ENCODE data around the gene ZNF93. TPM values are rescaled to one million over a fixed set of nuclear protein-coding genes. Genes with fewer than 3 reads are reported as not detected.

ZNF93 gene
- total and polyA plus RNA-seq, 2 of the 8 experiments (the other 6 are each of a cell fraction or from before 2014, with no cell fraction given) = 40.8 to 61.8 TPM

DNA sequence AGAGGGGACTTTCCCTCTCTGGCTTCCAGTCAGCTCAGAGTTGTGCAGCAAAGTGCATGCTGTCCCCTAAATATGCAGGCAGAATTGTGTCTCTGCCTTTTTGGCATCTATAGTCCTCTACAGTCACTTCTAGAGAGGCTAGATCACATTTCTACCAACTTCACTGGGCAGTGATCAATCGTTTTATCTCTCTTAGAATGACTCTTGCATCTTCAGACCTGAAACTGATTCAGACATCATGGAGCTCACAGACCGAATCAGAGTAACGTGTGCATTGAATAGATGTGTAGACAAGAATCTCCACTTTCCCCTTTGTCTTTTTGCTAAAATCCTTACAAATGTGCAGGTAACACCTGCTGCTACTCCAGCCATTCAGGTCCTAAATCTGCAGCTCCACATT is 28.8 kb upstream of the ZNF93 start:
- FAIRE-seq (no peak), DNase-seq (ENCODE audit: low read depth in 1 of 2, low spot score in 2 of 2) (no peak)
- no peak overlapping the region for H3K4ac ChIP-seq (replicated peaks; ENCODE audit: insufficient read length, low read depth, low read length)
- peaks cover 0 to 5% (median 1%) of the 10 kb centered on the region in 4 experiments; a peak in 2 of 7 replicates for H3K4me1 ChIP-seq (replicated peaks in 1 of 4; ENCODE audit: control insufficient read depth in 3 of 4, insufficient read depth in 4 of 4, low read length in 3 of 4)
- no peak overlapping the region for H3K18ac ChIP-seq (ENCODE audit: extremely low read depth, low read length)
- no peak overlapping the region for H4K91ac ChIP-seq (replicated peaks; ENCODE audit: insufficient read length, low read length)
- H2AK5ac ChIP-seq (ENCODE audit: low read depth, low read length) = no peak overlapping the region
- no peak overlapping the region for H2BK5ac ChIP-seq (ENCODE audit: low read depth, low read length)
- peaks cover 62 to 97% of the 10 kb centered on the region in 2 experiments for H3K79me2 ChIP-seq (ENCODE audit: control insufficient read depth in 1 of 2, insufficient read depth in 2 of 2, low read length in 2 of 2)
- WGBS, 2 experiments (ENCODE audit: extremely low coverage in 1 of 2, insufficient coverage in 1 of 2, insufficient read length in 1 of 2, insufficient replicate concordance in 2 of 2, low coverage in 1 of 2, low lambda C conversion rate in 2 of 2, missing lambda C conversion rate in 1 of 2) = 90% methylated on average over 3 of the region's 3 CpGs; no CpG with 5 or more reads in 1 of the 2 experiments
- H3K4me2 ChIP-seq (ENCODE audit: insufficient read depth in 1 of 2, low read depth in 2 of 2, low read length in 2 of 2) = no peak overlapping the region
- H3K9me3 ChIP-seq (ENCODE audit: insufficient read depth in 2 of 2, low read depth in 1 of 2, low read length in 1 of 2) = no peaks in the 10 kb centered on the region
- H3K79me1 ChIP-seq (ENCODE audit: low read depth, low read length) = no peaks in the 10 kb centered on the region; the same call in 1 of the 2 replicates
- peaks cover 18 to 23% of the 10 kb centered on the region in 2 experiments for H4K20me1 ChIP-seq (replicated peaks in 1 of 2; ENCODE audit: control insufficient read depth in 1 of 2, insufficient read depth in 2 of 2, low read length in 2 of 2)
- ChIA-PET CTCF (ENCODE audit: partially characterized antibody) (interaction anchor here (1.5 kb wide), 1 partner anchor 26 kb away, joined by 4 read pairs; no protein-coding TSS in a partner anchor), POLR2A (ENCODE audit: partially characterized antibody) (interaction anchor here (0.6 to 19.0 kb wide), 7 partner anchors 11 to 77 kb away, joined by 3 to 453 read pairs (median 5); partner anchors contain the start of gene ZNF93)
- H3K23me2 ChIP-seq (ENCODE audit: low read depth, low read length) = peaks cover 2% of the 10 kb centered on the region; the same call in 1 of the 2 replicates
- no peak overlapping the region for H2BK12ac ChIP-seq (ENCODE audit: low read depth, low read length)
- no peak overlapping the region for H3K27ac ChIP-seq (ENCODE audit: low read depth, low read length)
- H3K36me3 ChIP-seq (ENCODE audit: control insufficient read depth in 2 of 4, insufficient read depth in 4 of 4, low read length in 3 of 4) = peaks cover 0 to 10% (median 0%) of the 10 kb centered on the region in 4 experiments; a peak in 3 of 8 replicates
- H2BK20ac ChIP-seq (ENCODE audit: low read length) = no peak overlapping the region
- H3K4me3 ChIP-seq (ENCODE audit: extremely low read depth in 1 of 4, insufficient read depth in 2 of 4, low read depth in 3 of 4, low read length in 4 of 4) = no peak overlapping the region
- H3K9ac ChIP-seq (replicated peaks in 1 of 4; ENCODE audit: extremely low read depth in 1 of 4, low read depth in 3 of 4, low read length in 3 of 4) = no peak overlapping the region
- no peak overlapping the region for H4K5ac ChIP-seq (ENCODE audit: insufficient read length, low read depth, low read length)
- no peak overlapping the region for H3K23ac ChIP-seq (ENCODE audit: insufficient read length)
- H2AFZ ChIP-seq (ENCODE audit: low read length) = no peak overlapping the region
- H3K27me3 ChIP-seq (replicated peaks in 1 of 4; ENCODE audit: control insufficient read depth in 3 of 4, extremely low read depth in 1 of 4, insufficient read depth in 3 of 4, low read length in 3 of 4) = no peaks in the 10 kb centered on the region
- H2BK120ac ChIP-seq (replicated peaks; ENCODE audit: low read depth, low read length) = no peak overlapping the region
- TF ChIP-seq KDM4A (IDR thresholded peaks at IDR 0.05; ENCODE audit: low read depth, low read length, severe bottlenecking) (no peak), ASH2L (IDR thresholded peaks at IDR 0.05; ENCODE audit: low read length) (no peak), SAP30 (IDR thresholded peaks at IDR 0.05; ENCODE audit: insufficient read depth, insufficient replicate concordance, low read length) (no peak), CREB1 (IDR thresholded peaks at IDR 0.05) (no peak), JUND (IDR thresholded peaks at IDR 0.05; ENCODE audit: low read length) (no peak), SRF (IDR thresholded peaks at IDR 0.05; ENCODE audit: low read depth, low read length) (no peak), CHD1 (IDR thresholded peaks at IDR 0.05; ENCODE audit: low read depth, low read length) (no peak)
- TF ChIP-seq, protein P1, sequence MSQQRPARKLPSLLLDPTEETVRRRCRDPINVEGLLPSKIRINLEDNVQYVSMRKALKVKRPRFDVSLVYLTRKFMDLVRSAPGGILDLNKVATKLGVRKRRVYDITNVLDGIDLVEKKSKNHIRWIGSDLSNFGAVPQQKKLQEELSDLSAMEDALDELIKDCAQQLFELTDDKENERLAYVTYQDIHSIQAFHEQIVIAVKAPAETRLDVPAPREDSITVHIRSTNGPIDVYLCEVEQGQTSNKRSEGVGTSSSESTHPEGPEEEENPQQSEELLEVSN (IDR thresholded peaks at IDR 0.05) = no peak
- H3K14ac ChIP-seq (ENCODE audit: insufficient read length) = no peak overlapping the region
- H4K8ac ChIP-seq (ENCODE audit: extremely low read depth, insufficient read depth, low read length) = no peak overlapping the region
- H3K56ac ChIP-seq (replicated peaks; ENCODE audit: insufficient read length, low read depth, low read length) = no peak overlapping the region
- no peak overlapping the region for H2BK15ac ChIP-seq (ENCODE audit: low read length)

Measured in H1 (cell line).